ENCODE results near the gene ECI1.

The ECI1 gene

DNA sequence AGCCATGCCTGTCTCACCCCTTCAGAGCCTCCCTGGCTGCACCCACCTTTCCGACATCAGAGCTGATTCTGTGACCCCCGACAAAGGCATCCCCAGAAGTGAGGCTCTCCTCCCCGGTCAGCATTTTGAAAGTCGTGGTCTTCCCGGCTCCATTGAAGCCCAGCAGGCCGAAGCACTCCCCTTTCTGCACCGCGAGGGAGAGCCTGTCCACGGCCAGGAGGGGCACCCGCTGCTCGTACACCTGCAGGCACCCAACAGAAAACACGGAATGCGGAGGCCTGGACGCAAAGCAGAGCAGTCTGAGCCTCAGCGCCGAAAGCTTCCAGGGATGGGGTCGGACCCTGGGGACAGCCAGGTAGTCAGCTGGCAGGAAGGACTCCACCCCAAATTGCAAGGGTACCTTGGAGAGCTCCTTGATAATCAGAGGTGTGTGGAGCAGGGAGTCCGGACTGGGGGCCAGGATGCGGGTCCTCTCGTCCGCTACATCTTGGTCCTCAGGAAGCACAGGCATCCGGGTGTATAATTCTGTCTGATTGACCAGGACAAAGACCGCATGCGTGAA is 29.7 kb upstream of the ECI1 start:
- no peak overlapping the region for H3K27ac ChIP-seq
- ChIA-PET CTCF (interaction anchor here (0.6 kb wide), 1 partner anchor 46 kb away, joined by 3 read pairs; no protein-coding TSS in a partner anchor), POLR2A (ENCODE audit: low non-redundant PET) (no interaction called here)
- DNase-seq (ENCODE audit: low spot score): no peak
- TF ChIP-seq, protein P1, sequence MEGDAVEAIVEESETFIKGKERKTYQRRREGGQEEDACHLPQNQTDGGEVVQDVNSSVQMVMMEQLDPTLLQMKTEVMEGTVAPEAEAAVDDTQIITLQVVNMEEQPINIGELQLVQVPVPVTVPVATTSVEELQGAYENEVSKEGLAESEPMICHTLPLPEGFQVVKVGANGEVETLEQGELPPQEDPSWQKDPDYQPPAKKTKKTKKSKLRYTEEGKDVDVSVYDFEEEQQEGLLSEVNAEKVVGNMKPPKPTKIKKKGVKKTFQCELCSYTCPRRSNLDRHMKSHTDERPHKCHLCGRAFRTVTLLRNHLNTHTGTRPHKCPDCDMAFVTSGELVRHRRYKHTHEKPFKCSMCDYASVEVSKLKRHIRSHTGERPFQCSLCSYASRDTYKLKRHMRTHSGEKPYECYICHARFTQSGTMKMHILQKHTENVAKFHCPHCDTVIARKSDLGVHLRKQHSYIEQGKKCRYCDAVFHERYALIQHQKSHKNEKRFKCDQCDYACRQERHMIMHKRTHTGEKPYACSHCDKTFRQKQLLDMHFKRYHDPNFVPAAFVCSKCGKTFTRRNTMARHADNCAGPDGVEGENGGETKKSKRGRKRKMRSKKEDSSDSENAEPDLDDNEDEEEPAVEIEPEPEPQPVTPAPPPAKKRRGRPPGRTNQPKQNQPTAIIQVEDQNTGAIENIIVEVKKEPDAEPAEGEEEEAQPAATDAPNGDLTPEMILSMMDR (conservative IDR thresholded peaks at IDR 0.05; ENCODE audit: low read depth): no peak

DNA sequence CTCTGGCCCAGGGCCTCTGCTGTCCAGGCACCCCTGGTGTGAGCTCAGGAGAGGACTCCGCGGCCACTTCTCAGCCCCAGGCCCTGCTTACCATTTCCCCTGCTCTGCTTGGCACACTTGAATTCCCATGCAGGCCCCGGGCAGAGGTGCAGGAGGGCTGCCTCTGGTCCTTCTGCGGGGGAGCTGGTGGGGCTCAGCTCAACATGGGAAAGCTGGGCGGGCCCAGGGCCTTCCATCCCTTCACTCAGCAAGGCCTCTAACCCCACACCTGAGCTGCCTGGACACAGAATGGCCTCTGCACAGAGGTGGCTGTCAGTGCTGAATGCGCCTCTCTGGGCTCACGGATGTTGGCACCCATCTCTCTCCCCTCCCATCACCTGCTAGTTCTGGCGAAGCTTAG is 29.1 kb upstream of the ECI1 start:
- CTCF ChIA-PET: no interaction called here
- TF ChIP-seq, protein P1 (conservative IDR thresholded peaks at IDR 0.05; ENCODE audit: low read depth): no peak
- H3K27ac ChIP-seq: no peak overlapping the region
- POLR2A ChIA-PET (ENCODE audit: low non-redundant PET): no interaction called here
- no peak for DNase-seq (ENCODE audit: low spot score)

DNA sequence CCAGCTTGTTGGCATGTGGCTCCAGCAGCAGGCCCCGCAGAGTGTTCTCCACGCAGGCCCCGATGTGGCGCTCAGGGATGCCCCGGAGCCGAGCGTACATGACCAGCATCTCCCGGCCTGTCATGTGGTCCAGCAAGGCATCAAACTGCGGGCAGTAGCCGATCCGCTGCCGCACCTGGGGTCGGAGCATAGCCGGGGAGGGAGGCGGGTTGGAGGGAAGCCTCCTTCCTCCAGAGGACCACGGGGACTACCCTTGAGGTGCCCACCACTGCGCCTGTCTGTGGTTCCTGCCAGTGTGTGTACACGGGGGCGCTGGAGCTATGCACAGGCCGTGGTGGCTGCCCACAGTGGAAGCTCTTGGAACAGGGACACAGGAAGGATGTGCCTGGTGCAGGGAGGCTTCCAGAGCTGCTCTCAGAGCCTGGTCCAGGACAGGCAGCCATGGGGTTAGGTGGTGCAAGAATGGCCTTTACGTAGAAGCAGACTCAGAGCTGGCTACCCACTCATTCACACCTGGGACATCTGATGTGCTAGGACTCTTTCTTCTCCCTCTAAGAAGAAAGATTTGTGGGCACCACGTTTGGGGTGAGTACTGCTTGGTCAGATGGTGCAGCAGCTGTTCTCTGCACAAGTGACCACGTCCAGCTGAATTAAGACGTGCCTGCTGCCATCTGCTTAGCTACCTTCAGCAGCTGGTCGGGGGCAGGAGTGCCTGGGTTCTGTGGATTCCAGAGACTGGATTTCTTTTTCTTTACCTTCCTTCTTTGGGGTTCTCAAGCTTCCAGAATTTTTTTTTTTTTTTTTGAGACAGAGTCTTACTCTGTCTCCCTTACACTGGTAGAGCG is 27.8 kb upstream of the ECI1 start:
- CTCF ChIA-PET: interaction anchor here (0.6 to 0.7 kb wide), 5 partner anchors 10 to 814 kb away, joined by 3 to 4 read pairs (median 4); no protein-coding TSS in a partner anchor
- POLR2A ChIA-PET (ENCODE audit: low non-redundant PET): interaction anchor here (0.6 kb wide), 1 partner anchor 36 kb away, joined by 6 read pairs; no protein-coding TSS in a partner anchor
- TF ChIP-seq, protein P1 (conservative IDR thresholded peaks at IDR 0.05; ENCODE audit: low read depth): no peak
- DNase-seq (ENCODE audit: low spot score): no peak
- H3K27ac ChIP-seq: no peak overlapping the region

DNA sequence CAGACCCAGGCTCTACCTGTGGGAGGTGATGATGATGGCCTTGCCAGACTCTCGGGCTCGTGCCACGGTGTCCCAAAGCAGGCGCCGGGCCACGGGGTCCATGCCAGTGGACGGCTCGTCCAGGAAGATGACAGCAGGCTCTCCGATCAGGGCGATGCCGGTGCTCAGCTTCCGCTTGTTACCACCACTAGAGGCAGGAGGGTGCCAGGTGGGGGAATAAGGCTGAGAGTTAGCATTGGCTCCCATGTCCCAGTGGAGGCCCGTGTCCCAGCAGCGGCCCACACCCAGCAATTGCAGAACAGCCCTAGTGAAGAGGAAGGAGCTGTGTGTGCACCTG is 26.9 kb upstream of the ECI1 start:
- DNase-seq (ENCODE audit: low spot score): no peak
- CTCF ChIA-PET: interaction anchor here (0.6 to 0.7 kb wide), 4 partner anchors 9 to 696 kb away, joined by 3 to 4 read pairs (median 3); no protein-coding TSS in a partner anchor
- TF ChIP-seq, protein P1 (conservative IDR thresholded peaks at IDR 0.05; ENCODE audit: low read depth): no peak
- POLR2A ChIA-PET (ENCODE audit: low non-redundant PET): no interaction called here
- no peak overlapping the region for H3K27ac ChIP-seq

DNA sequence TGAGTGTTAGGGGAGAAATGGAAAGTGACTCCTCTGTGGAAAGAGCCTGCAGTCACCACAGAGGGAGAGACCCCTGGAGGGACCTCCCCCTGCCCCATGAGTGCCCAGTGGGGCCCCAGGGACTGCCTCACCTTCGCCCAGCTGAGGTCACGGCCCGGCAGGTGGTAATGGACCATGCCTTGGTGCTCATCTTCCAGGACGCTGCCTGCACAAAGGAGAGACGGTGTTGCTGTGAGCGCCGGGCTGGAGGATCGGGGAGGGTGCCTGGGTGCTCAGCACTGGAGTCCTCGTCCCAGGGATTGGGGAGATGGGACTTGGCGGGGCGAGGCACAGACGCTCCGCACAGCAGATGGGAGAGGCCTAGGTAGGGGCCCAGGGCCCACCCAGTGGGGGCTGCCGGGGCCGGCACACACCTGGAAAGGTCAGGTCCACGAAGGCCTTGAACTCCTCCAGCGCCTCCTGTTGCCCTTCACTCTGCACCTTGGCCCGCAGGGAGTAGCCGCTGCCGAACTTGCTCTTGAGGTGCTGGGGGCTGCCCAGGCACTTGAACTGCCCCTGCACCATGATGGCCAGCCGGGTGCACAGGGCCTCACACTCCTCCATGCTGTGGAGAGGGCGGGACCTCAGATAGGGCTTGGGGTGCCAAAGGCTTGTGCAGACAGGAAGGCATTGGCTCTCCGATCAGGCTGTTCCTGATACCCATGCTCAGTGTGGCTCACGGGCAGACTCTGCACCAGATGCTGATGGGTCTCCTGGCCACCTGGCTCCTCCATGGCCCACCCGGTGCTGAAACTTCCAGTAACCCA is 26.3 kb upstream of the ECI1 start:
- CTCF ChIA-PET: interaction anchor here (0.7 kb wide), 2 partner anchors 69 to 695 kb away, joined by 3 read pairs; no protein-coding TSS in a partner anchor
- DNase-seq (ENCODE audit: low spot score): no peak
- POLR2A ChIA-PET (ENCODE audit: low non-redundant PET): no interaction called here
- no peak overlapping the region for H3K27ac ChIP-seq
- TF ChIP-seq, protein P1 (conservative IDR thresholded peaks at IDR 0.05; ENCODE audit: low read depth): no peak
